HG02884 (cell line): ENCODE results near the gene CENPI.
A peak's percentile ranks its signal among the peaks of the same experiment; 100 is the strongest.
"Not testable (repeated sequence)": the region's sequence is repeated elsewhere in the genome, so short reads cannot be mapped to it uniquely, and the experiment has no call there.

Experiments used
- ATAC-seq: cut with Tn5 transposase; IDR thresholded peaks from one replicate; pipeline ENCODE4 v1.9.1; 2021; ENCODE audit warnings: mild to moderate bottlenecking, moderate library complexity; ENCODE audit not compliant: unreplicated experiment

Gene CENPI

GRCh38 chrX:101097546-101098453, at the start of gene CENPI:
TSS of gene CENPI (plus strand) at chrX:101098204. CDS start at chrX:101101071, 2,867 bp downstream.
- peak; percentile 98 for ATAC-seq

GRCh38 chrX:101051153-101051548, 46.9 kb upstream of the CENPI start:
- ATAC-seq = peak; percentile 3

GRCh38 chrX:101051549-101052302, 46.3 kb upstream of the CENPI start, which contains the start of gene TRMT2B:
TSS of gene TRMT2B (minus strand) at chrX:101052111. CDS start at chrX:101042289, 9,822 bp downstream.
- ATAC-seq = peak; percentile 86

GRCh38 chrX:101056551-101056950, 41.5 kb upstream of the CENPI start:
- ATAC-seq = not testable (repeated sequence)

- ATAC-seq = peak; percentile 97
Measured at GRCh38 chrX:101057093-101057714, 40.8 kb upstream of the CENPI start.

GRCh38 chrX:101062176-101062575, 35.8 kb upstream of the CENPI start:
- no peak for ATAC-seq

- no peak for ATAC-seq
Measured at GRCh38 chrX:101071582-101071981, 26.4 kb upstream of the CENPI start.

GRCh38 chrX:101078716-101079598, 19.0 kb upstream of the CENPI start, which contains the start of gene TMEM35A:
TSS of gene TMEM35A (plus strand) at chrX:101078879. CDS start at chrX:101079003, 124 bp downstream.
- no peak for ATAC-seq

- no peak for ATAC-seq
Measured at GRCh38 chrX:101079736-101080270, 18.2 kb upstream of the CENPI start.

GRCh38 chrX:101080326-101081124, 17.5 kb upstream of the CENPI start:
- no peak for ATAC-seq

- no peak for ATAC-seq
Measured at GRCh38 chrX:101081231-101081630, 16.8 kb upstream of the CENPI start.

GRCh38 chrX:101091817-101092216, 6.2 kb upstream of the CENPI start:
- ATAC-seq = no peak

GRCh38 chrX:101108284-101108683, 10.3 kb downstream of the CENPI start:
- ATAC-seq = no peak

GRCh38 chrX:101117701-101118100, 19.7 kb downstream of the CENPI start:
- no peak for ATAC-seq

- ATAC-seq = no peak
Measured at GRCh38 chrX:101136235-101136634, 38.2 kb downstream of the CENPI start.
